ENCODE data around the gene MT1B. TPM values are rescaled to one million over a fixed set of nuclear protein-coding genes. Genes with fewer than 3 reads are reported as not detected.
A peak's percentile ranks its signal among the peaks of the same experiment; 100 is the strongest.

Gene MT1B
- not detected for total RNA-seq
- under 1 TPM in 2 of 6 donors, not detected in 4; 0.45 to 0.66 TPM for polyA plus RNA-seq (ENCODE audit: insufficient read length in 6 of 6)
- long read RNA-seq, donor 1 = 0 reads
- long read RNA-seq, donor 2 = 0 reads
- long read RNA-seq, donor 3 = 0 reads
- long read RNA-seq, donor 4 = 0 reads
- long read RNA-seq, donor 5 = 0 reads
- long read RNA-seq, donor 6 = 0 reads
- long read RNA-seq, donor 7 = 0 reads
- long read RNA-seq, donor 8 = 0 reads
- long read RNA-seq, donor 9 = 0 reads
- long read RNA-seq, donor 10 = 0 reads
- long read RNA-seq, donor 11 = 0 reads
- long read RNA-seq, donor 12 = 0 reads

- no peaks in the 10 kb centered on the region for H3K4me1 ChIP-seq
- H3K4me3 ChIP-seq = no peak within 1 kb of the TSS
- no peaks in the 10 kb centered on the region for H3K36me3 ChIP-seq
- intact Hi-C loops (cut with DNase I) = no loop called here
- ATAC-seq = no peak
- H3K27ac ChIP-seq = no peak within 1 kb of the TSS
- peaks cover 5 to 45% of the 10 kb centered on the region in 2 donors for H3K27me3 ChIP-seq
- no peaks in the 10 kb centered on the region for H3K9me3 ChIP-seq
- DNase-seq = no peak
- TF ChIP-seq CTCF (IDR thresholded peaks at IDR 0.05) = no peak
Observed at GRCh38 chr16:56651586-56651985, at the start of gene MT1B. TSS of gene MT1B (plus strand) at chr16:56651886. CDS start at chr16:56651954, 68 bp downstream.

GRCh38 chr16:56603589-56603988 is 48.1 kb upstream of the MT1B start:
- Histone ChIP-seq H3K9me3 (no peaks in the 10 kb centered on the region), H3K4me1 (peaks cover 21 to 32% of the 10 kb centered on the region in 2 donors), H3K4me3 (no peak overlapping the region), H3K27me3 (no peaks in the 10 kb centered on the region), H3K27ac (no peak overlapping the region), H3K36me3 (no peaks in the 10 kb centered on the region)
- DNase-seq = peak in 1 of 4 donors; percentile 43
- TF ChIP-seq CTCF (IDR thresholded peaks at IDR 0.05) = peak; percentile 34 to 38
- intact Hi-C loops (cut with DNase I) = no loop called here
- no peak for ATAC-seq

- H3K4me1 ChIP-seq = peaks cover 23 to 43% of the 10 kb centered on the region in 2 donors
- TF ChIP-seq CTCF (IDR thresholded peaks at IDR 0.05) = no peak
- no peaks in the 10 kb centered on the region for H3K9me3 ChIP-seq
- H3K27me3 ChIP-seq = no peaks in the 10 kb centered on the region
- no peak overlapping the region for H3K4me3 ChIP-seq
- DNase-seq (no peak), ATAC-seq (no peak)
- H3K36me3 ChIP-seq = no peaks in the 10 kb centered on the region
- intact Hi-C loops (cut with DNase I) = no loop called here
- H3K27ac ChIP-seq = peak overlapping the region in 1 of 2 donors; percentile 93
Observed at GRCh38 chr16:56604966-56605365, 46.7 kb upstream of the MT1B start.

GRCh38 chr16:56605475-56605874 is 46.2 kb upstream of the MT1B start:
- ATAC-seq (no peak), DNase-seq (no peak)
- Histone ChIP-seq H3K4me3 (no peak overlapping the region), H3K27ac (peak overlapping the region; percentile 87 to 93), H3K36me3 (no peaks in the 10 kb centered on the region), H3K4me1 (peaks cover 28 to 48% of the 10 kb centered on the region in 2 donors), H3K9me3 (no peaks in the 10 kb centered on the region), H3K27me3 (no peaks in the 10 kb centered on the region)
- intact Hi-C loops (cut with DNase I) = no loop called here
- TF ChIP-seq CTCF (IDR thresholded peaks at IDR 0.05) = no peak

- Histone ChIP-seq H3K4me3 (no peak overlapping the region), H3K4me1 (peaks cover 30 to 54% of the 10 kb centered on the region in 2 donors), H3K27ac (peak overlapping the region; percentile 87 to 93), H3K36me3 (no peaks in the 10 kb centered on the region), H3K27me3 (no peaks in the 10 kb centered on the region), H3K9me3 (no peaks in the 10 kb centered on the region)
- intact Hi-C loops (cut with DNase I) = no loop called here
- ATAC-seq = no peak
- DNase-seq = no peak
- TF ChIP-seq CTCF (IDR thresholded peaks at IDR 0.05) = no peak
Observed at GRCh38 chr16:56606071-56606475, 45.6 kb upstream of the MT1B start.
